Mammary epithelial cell (primary cell): ENCODE results near the gene ZNF385B.
"Not testable (repeated sequence)": the region's sequence is repeated elsewhere in the genome, so short reads cannot be mapped to it uniquely, and the experiment has no call there.

Source experiments
- EZH2 ChIP-seq: IDR thresholded peaks from 2 replicates; pipeline ENCODE4 v1.6.1; 2012; ENCODE audit warnings: low read length, inconsistent platforms, borderline replicate concordance
- TF ChIP-seq, protein P1 (sequence below), 2 donors: IDR thresholded peaks in 1 of 2; conservative IDR thresholded peaks in 1 of 2; 2 replicates each; pipeline ENCODE4 v1.5.1; 2011 to 2012; ENCODE audit warnings: inconsistent platforms in 2 of 2, low read length in 2 of 2, mild to moderate bottlenecking in 2 of 2, control low read depth in 1 of 2, low read depth in 1 of 2; ENCODE audit not compliant: insufficient read depth in 1 of 2; ENCODE audit errors: extremely low read depth in 1 of 2

DNA sequence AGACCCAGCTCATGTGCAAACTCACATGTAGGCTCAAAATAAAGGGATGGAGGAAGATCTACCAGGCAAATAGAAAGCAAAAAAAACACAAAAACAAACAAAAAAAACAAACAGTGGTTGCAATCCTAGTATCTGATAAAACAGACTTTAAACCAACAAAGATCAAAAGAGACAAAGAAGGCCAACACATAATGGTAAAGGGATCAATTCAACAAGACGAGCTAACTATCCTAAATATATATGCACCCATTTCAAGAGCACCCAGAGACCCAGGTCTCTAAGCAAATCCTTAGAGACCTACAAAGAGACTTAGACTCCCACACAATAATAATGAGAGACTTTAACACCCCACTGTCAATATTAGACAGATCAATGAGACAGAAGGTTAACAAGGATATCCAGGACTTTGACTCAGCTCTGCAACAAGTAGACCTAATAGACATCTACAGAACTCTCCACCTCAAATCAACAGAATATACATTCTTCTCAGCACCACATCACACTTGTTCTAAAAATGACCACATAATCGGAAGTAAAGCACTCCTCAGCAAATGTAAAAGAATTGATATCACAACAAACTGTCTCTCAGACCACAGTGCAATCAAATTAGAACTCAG is 229.5 kb downstream of the ZNF385B start:
- TF ChIP-seq, protein P1, sequence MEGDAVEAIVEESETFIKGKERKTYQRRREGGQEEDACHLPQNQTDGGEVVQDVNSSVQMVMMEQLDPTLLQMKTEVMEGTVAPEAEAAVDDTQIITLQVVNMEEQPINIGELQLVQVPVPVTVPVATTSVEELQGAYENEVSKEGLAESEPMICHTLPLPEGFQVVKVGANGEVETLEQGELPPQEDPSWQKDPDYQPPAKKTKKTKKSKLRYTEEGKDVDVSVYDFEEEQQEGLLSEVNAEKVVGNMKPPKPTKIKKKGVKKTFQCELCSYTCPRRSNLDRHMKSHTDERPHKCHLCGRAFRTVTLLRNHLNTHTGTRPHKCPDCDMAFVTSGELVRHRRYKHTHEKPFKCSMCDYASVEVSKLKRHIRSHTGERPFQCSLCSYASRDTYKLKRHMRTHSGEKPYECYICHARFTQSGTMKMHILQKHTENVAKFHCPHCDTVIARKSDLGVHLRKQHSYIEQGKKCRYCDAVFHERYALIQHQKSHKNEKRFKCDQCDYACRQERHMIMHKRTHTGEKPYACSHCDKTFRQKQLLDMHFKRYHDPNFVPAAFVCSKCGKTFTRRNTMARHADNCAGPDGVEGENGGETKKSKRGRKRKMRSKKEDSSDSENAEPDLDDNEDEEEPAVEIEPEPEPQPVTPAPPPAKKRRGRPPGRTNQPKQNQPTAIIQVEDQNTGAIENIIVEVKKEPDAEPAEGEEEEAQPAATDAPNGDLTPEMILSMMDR (conservative IDR thresholded peaks at IDR 0.05 in 1 of 2, IDR thresholded peaks at IDR 0.05 in 1 of 2; ENCODE audit: extremely low read depth in 1 of 2, insufficient read depth in 1 of 2, low read depth in 1 of 2, low read length in 2 of 2): not testable (repeated sequence)
- not testable (repeated sequence) for TF ChIP-seq EZH2
